CD14-positive monocyte (primary cell): Measurements from ENCODE around the gene PHLDB2. TPM values are rescaled to one million over a fixed set of nuclear protein-coding genes. Genes with fewer than 3 reads are reported as not detected.

Source experiments
- DNase-seq, 3 donors: peaks; one replicate each; pipeline ENCODE4 v3.0.0-alpha.2; 2011 to 2022
- H2AFZ ChIP-seq: 2 replicates; pipeline ENCODE4 v1.6.0; 2012; ENCODE audit warnings: mild to moderate bottlenecking, low read depth, low read length, inconsistent platforms; ENCODE audit not compliant: insufficient read depth, poor library complexity, severe bottlenecking
- H3K27ac ChIP-seq, 2 donors: 1 replicate in 1 of 2; 2 replicates in 1 of 2; pipeline ENCODE4 v1.5.1; 2012 to 2013; ENCODE audit warnings: low read length in 2 of 2, control low read depth in 1 of 2, inconsistent platforms in 1 of 2, low read depth in 1 of 2, mild to moderate bottlenecking in 1 of 2
- H3K27me3 ChIP-seq, 2 donors: one replicate each; pipeline versions ENCODE4 v1.6.0 to v1.6.1; 2011 to 2013; ENCODE audit warnings: low read length in 2 of 2; ENCODE audit not compliant: control insufficient read depth in 2 of 2, insufficient read depth in 2 of 2
- H3K36me3 ChIP-seq, 2 donors: replicated peaks in 1 of 2; 1 replicate in 1 of 2; 2 replicates in 1 of 2; pipeline versions ENCODE4 v1.5.1 to v1.6.1; 2012 to 2013; ENCODE audit warnings: low read length in 2 of 2, control low read depth in 1 of 2, inconsistent platforms in 1 of 2, mild to moderate bottlenecking in 1 of 2; ENCODE audit not compliant: insufficient read depth in 2 of 2, control insufficient read depth in 1 of 2
- H3K4me1 ChIP-seq, 2 donors: 1 replicate in 1 of 2; 2 replicates in 1 of 2; pipeline versions ENCODE4 v1.5.1 to v1.6.1; 2012 to 2013; ENCODE audit warnings: low read length in 2 of 2, control low read depth in 1 of 2, inconsistent platforms in 1 of 2, mild to moderate bottlenecking in 1 of 2, moderate library complexity in 1 of 2; ENCODE audit not compliant: insufficient read depth in 2 of 2, control insufficient read depth in 1 of 2
- H3K4me2 ChIP-seq: replicated peaks from 2 replicates; pipeline ENCODE3; 2012; ENCODE audit warnings: low read length, moderate library complexity, mild to moderate bottlenecking; ENCODE audit not compliant: poor library complexity, severe bottlenecking; ENCODE audit errors: extremely low read depth
- H3K4me3 ChIP-seq, 3 experiments: fragments of 200-600 bp in 1 of 3; sonication (generic) in 1 of 3; replicated peaks in 1 of 3; 1 replicate in 2 of 3; 2 replicates in 1 of 3; pipeline ENCODE4 v1.5.1; 2011 to 2013; ENCODE audit warnings: low read length in 3 of 3, mild to moderate bottlenecking in 3 of 3, control low read depth in 2 of 3, low read depth in 2 of 3, inconsistent platforms in 1 of 3, moderate library complexity in 1 of 3
- H3K79me2 ChIP-seq: 2 replicates; pipeline ENCODE4 v1.6.0; 2012; ENCODE audit warnings: mild to moderate bottlenecking, control low read depth, inconsistent platforms, low read length, moderate library complexity; ENCODE audit not compliant: insufficient read depth
- H3K9ac ChIP-seq: 2 replicates; pipeline ENCODE4 v1.6.0; 2017; ENCODE audit warnings: low read length, mild to moderate bottlenecking; ENCODE audit not compliant: insufficient read depth, poor library complexity, severe bottlenecking
- H3K9me3 ChIP-seq, 2 donors: replicated peaks in 1 of 2; 1 replicate in 1 of 2; 2 replicates in 1 of 2; pipeline versions ENCODE4 v1.5.1 to v1.6.1; 2012 to 2013; ENCODE audit warnings: low read length in 2 of 2, control low read depth in 1 of 2; ENCODE audit not compliant: control insufficient read depth in 1 of 2, insufficient read depth in 1 of 2
- H4K20me1 ChIP-seq: 2 replicates; pipeline ENCODE4 v1.6.0; 2012; ENCODE audit warnings: mild to moderate bottlenecking, low read length, control low read depth, moderate library complexity; ENCODE audit not compliant: insufficient read depth
- H3K27ac Mint-ChIP-seq, 7 donors: one replicate each; pipeline ENCODE4 v1.8.0; 2020; ENCODE audit warnings: mild to moderate bottlenecking in 7 of 7, mixed read lengths in 7 of 7, moderate library complexity in 6 of 7, inconsistent platforms in 2 of 7
- H3K27me3 Mint-ChIP-seq, 3 donors: one replicate each; pipeline ENCODE4 v1.8.0; 2021 to 2022; ENCODE audit warnings: low read depth in 3 of 3, mild to moderate bottlenecking in 3 of 3, mixed read lengths in 3 of 3, moderate library complexity in 3 of 3, inconsistent platforms in 1 of 3
- H3K36me3 Mint-ChIP-seq, 2 donors: one replicate each; pipeline ENCODE4 v1.8.0; 2020; ENCODE audit warnings: mixed read lengths in 2 of 2, inconsistent platforms in 1 of 2, mild to moderate bottlenecking in 1 of 2
- H3K4me1 Mint-ChIP-seq: one replicate; pipeline ENCODE4 v1.8.0; 2020; ENCODE audit warnings: mild to moderate bottlenecking, mixed read lengths
- H3K4me3 Mint-ChIP-seq, 2 donors: one replicate each; pipeline ENCODE4 v1.8.0; 2020; ENCODE audit warnings: mild to moderate bottlenecking in 2 of 2, mixed read lengths in 2 of 2, moderate library complexity in 1 of 2
- H3K9me3 Mint-ChIP-seq, 7 donors: one replicate each; pipeline ENCODE4 v1.8.0; 2020 to 2022; ENCODE audit warnings: mixed read lengths in 7 of 7, mild to moderate bottlenecking in 6 of 7, moderate library complexity in 6 of 7, inconsistent platforms in 2 of 7
- WGBS: methylation state at CpG from one replicate; pipeline ENCODE4 v1.1.5; 2013; ENCODE audit warnings: missing lambda C conversion rate; ENCODE audit not compliant: insufficient coverage; 5-methylcytosine and 5-hydroxymethylcytosine counted together
- intact Hi-C, 2 donors: fragments of 100-400 bp; cut with micrococcal nuclease; formaldehyde crosslinking; loops; one replicate each; pipeline versions ENCODE4 v1.15.0 to v1.15.1; 2023
- polyA plus RNA-seq, 3 donors: library from polyadenylated mRNA; depleted of rRNA in 1 of 3; unstranded in 2 of 3; stranded (reverse) in 1 of 3; fragments of 300-500 nt in 2 of 3; fragments of >200 nt in 1 of 3; fragmentation: Illumina TruSeq in 2 of 3; gene quantifications; 1 replicate in 2 of 3; 2 replicates in 1 of 3; pipeline ENCODE4 v1.2.3, GENCODE V29; 2012 to 2021
- TF ChIP-seq, protein P1 (sequence below): fragments of 200-600 bp; IDR thresholded peaks from one replicate; pipeline ENCODE4 v1.8.0; 2022; ENCODE audit warnings: antibody characterized with exemption, mild to moderate bottlenecking

Gene PHLDB2
- polyA plus RNA-seq, 3 donors = 0.08 TPM; not detected in 2

DNA sequence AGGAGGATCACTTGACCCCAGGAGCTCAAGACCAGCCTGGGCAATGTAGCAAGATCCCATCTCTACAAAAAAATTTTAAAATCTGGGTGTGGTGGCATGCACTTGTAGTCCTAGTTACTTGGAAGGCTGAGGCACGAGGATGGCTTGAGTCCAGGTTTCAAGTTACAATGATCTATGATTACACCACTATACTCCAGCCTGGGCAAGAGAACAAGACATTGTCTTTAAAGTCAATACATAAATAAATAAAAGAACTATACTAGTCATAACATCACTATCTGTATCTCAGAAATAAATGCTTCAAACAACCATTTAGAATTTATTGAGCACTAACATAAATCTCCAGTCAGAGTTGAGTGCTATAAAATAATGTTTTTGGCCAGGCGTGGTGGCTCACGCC is 8.5 kb upstream of the PHLDB2 start:
- Histone ChIP-seq H3K9me3 (no peaks in the 10 kb centered on the region), H3K9ac (no peak overlapping the region), H3K36me3 (no peaks in the 10 kb centered on the region), H2AFZ (no peak overlapping the region), H3K4me3 (no peak overlapping the region), H3K27me3 (no peaks in the 10 kb centered on the region), H3K4me1 (no peaks in the 10 kb centered on the region), H3K79me2 (no peaks in the 10 kb centered on the region), H4K20me1 (no peaks in the 10 kb centered on the region), H3K27ac (no peak overlapping the region), H3K4me2 (no peak overlapping the region)
- peaks cover 0 to 12% (median 3%) of the 10 kb centered on the region in 3 donors for H3K27me3 Mint-ChIP-seq
- peaks cover 7% of the 10 kb centered on the region for H3K4me1 Mint-ChIP-seq
- H3K36me3 Mint-ChIP-seq = no peaks in the 10 kb centered on the region
- H3K4me3 Mint-ChIP-seq = no peak overlapping the region
- no CpG with 5 or more reads among the region's 3 CpGs for WGBS
- intact Hi-C loops = no loop called here
- H3K27ac Mint-ChIP-seq = no peak overlapping the region
- TF ChIP-seq, protein P1, sequence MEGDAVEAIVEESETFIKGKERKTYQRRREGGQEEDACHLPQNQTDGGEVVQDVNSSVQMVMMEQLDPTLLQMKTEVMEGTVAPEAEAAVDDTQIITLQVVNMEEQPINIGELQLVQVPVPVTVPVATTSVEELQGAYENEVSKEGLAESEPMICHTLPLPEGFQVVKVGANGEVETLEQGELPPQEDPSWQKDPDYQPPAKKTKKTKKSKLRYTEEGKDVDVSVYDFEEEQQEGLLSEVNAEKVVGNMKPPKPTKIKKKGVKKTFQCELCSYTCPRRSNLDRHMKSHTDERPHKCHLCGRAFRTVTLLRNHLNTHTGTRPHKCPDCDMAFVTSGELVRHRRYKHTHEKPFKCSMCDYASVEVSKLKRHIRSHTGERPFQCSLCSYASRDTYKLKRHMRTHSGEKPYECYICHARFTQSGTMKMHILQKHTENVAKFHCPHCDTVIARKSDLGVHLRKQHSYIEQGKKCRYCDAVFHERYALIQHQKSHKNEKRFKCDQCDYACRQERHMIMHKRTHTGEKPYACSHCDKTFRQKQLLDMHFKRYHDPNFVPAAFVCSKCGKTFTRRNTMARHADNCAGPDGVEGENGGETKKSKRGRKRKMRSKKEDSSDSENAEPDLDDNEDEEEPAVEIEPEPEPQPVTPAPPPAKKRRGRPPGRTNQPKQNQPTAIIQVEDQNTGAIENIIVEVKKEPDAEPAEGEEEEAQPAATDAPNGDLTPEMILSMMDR = no peak
- DNase-seq = no peak
- H3K9me3 Mint-ChIP-seq = no peaks in the 10 kb centered on the region

DNA sequence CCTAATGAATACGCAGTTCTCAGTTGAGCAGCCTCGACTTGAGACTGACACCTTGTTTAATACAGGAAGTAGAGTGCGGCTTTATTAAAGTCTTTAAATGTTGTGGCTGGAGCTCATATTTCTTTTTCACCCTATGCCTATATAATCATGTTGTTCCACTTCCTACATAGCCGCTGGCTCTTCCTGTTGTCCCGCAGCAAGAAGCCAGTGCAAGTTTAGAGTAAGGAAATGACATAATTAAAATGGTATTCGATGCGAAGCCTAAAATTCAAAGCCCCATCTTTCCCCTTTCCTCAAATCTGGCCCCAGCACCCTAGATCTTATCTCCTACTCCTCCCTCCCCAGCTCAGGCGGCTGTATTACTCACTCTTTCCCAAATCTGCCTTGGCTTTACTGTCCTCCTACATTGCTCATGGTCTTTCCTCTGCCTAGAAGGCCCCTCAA is 7.5 kb upstream of the PHLDB2 start:
- Histone ChIP-seq H3K27me3 (no peaks in the 10 kb centered on the region), H3K79me2 (no peaks in the 10 kb centered on the region), H3K4me1 (no peaks in the 10 kb centered on the region), H3K4me3 (no peak overlapping the region), H4K20me1 (no peaks in the 10 kb centered on the region), H3K36me3 (no peaks in the 10 kb centered on the region), H3K27ac (no peak overlapping the region), H2AFZ (peak overlapping the region; percentile 31), H3K4me2 (no peak overlapping the region), H3K9me3 (no peaks in the 10 kb centered on the region), H3K9ac (no peak overlapping the region)
- TF ChIP-seq, protein P1 = no peak
- H3K4me1 Mint-ChIP-seq = peaks cover 7% of the 10 kb centered on the region
- H3K36me3 Mint-ChIP-seq = no peaks in the 10 kb centered on the region
- peaks cover 2 to 11% (median 3%) of the 10 kb centered on the region in 3 donors for H3K27me3 Mint-ChIP-seq
- intact Hi-C loops = no loop called here
- no peak overlapping the region for H3K27ac Mint-ChIP-seq
- DNase-seq = no peak
- H3K4me3 Mint-ChIP-seq = no peak overlapping the region
- 3% methylated on average over 3 of the region's 8 CpGs for WGBS
- H3K9me3 Mint-ChIP-seq = no peaks in the 10 kb centered on the region
